GM19351 (cell line): ENCODE data around the gene ADAMTS14.
"Not testable (repeated sequence)": the region's sequence is repeated elsewhere in the genome, so short reads cannot be mapped to it uniquely, and the experiment has no call there.

Source experiments
- ATAC-seq: cut with Tn5 transposase; IDR thresholded peaks from one replicate; pipeline ENCODE4 v1.9.1; 2021; ENCODE audit warnings: mild to moderate bottlenecking, moderate library complexity; ENCODE audit not compliant: unreplicated experiment

ADAMTS14 gene, protein sequence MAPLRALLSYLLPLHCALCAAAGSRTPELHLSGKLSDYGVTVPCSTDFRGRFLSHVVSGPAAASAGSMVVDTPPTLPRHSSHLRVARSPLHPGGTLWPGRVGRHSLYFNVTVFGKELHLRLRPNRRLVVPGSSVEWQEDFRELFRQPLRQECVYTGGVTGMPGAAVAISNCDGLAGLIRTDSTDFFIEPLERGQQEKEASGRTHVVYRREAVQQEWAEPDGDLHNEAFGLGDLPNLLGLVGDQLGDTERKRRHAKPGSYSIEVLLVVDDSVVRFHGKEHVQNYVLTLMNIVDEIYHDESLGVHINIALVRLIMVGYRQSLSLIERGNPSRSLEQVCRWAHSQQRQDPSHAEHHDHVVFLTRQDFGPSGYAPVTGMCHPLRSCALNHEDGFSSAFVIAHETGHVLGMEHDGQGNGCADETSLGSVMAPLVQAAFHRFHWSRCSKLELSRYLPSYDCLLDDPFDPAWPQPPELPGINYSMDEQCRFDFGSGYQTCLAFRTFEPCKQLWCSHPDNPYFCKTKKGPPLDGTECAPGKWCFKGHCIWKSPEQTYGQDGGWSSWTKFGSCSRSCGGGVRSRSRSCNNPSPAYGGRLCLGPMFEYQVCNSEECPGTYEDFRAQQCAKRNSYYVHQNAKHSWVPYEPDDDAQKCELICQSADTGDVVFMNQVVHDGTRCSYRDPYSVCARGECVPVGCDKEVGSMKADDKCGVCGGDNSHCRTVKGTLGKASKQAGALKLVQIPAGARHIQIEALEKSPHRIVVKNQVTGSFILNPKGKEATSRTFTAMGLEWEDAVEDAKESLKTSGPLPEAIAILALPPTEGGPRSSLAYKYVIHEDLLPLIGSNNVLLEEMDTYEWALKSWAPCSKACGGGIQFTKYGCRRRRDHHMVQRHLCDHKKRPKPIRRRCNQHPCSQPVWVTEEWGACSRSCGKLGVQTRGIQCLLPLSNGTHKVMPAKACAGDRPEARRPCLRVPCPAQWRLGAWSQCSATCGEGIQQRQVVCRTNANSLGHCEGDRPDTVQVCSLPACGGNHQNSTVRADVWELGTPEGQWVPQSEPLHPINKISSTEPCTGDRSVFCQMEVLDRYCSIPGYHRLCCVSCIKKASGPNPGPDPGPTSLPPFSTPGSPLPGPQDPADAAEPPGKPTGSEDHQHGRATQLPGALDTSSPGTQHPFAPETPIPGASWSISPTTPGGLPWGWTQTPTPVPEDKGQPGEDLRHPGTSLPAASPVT

GRCh38 chr10:70672165-70673042 is at the start of gene ADAMTS14:
Gene ADAMTS14, plus strand, starts transcription at chr10:70672506. Its CDS starts 297 bp downstream, at chr10:70672803.
- ATAC-seq, result no peak

GRCh38 chr10:70622541-70622940 is 49.8 kb upstream of the ADAMTS14 start:
- ATAC-seq, result no peak

GRCh38 chr10:70622981-70623844 is 49.1 kb upstream of the ADAMTS14 start:
- no peak for ATAC-seq

DNA sequence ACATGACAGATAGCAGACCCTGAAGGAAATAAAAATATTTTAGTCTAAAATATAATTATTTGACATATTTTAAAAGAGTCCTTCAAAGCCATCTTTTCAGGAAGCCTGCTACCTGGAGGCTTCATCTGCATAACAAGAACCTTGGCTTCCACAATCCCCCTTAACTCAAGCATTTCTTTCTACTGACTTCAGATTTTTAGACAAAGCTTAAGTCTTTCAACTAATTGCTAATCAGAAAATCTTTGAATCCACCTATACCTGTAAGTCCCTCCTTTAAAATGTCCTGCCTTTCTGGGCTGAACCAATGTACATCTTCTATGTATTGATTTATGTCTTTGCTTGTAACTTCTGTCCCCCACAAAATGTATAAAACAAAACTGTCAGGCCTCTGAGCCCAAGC is 46.2 kb upstream of the ADAMTS14 start:
- no peak for ATAC-seq

DNA sequence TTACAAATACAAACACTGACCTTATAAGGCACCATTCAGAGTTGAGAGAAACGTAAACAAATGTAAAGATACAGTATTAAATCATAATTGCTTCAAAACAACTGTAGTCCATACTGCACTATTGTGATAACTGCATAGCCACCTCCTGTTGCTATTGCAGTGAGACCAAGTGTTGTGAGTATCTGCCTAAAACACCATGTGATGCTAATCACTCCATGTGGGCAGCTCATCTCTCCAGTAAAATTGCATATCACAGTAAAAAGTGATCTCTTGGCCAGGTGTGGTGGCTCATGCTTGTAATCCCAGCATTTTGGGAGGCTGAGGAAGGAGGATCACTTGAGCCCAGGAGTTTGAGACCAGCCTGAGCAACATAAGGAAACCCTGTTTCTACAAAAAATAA is 43.0 kb upstream of the ADAMTS14 start:
- no peak for ATAC-seq

DNA sequence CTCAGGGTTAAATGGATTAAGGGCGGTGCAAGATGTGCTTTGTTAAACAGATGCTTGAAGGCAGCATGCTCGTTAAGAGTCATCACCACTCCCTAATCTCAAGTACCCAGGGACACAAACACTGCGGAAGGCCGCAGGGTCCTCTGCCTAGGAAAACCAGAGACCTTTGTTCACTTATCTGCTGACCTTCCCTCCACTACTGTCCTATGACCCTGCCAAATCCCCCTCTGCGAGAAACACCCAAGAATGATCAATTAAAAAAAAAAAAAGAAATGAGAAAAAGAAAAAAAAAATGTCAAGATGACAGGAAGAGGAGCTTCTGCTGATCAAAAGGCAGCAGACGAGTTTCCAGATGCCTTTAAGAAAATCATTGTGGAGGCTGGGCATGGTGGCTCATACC is 40.6 kb upstream of the ADAMTS14 start:
- ATAC-seq, result not testable (repeated sequence)

GRCh38 chr10:70634011-70634410 is 38.3 kb upstream of the ADAMTS14 start:
- ATAC-seq, result no peak

GRCh38 chr10:70634515-70634914 is 37.8 kb upstream of the ADAMTS14 start:
- not testable (repeated sequence) for ATAC-seq

- ATAC-seq, result not testable (repeated sequence)
Observed at GRCh38 chr10:70639640-70640383, 32.5 kb upstream of the ADAMTS14 start.

GRCh38 chr10:70643272-70643671 is 29.0 kb upstream of the ADAMTS14 start:
- not testable (repeated sequence) for ATAC-seq

DNA sequence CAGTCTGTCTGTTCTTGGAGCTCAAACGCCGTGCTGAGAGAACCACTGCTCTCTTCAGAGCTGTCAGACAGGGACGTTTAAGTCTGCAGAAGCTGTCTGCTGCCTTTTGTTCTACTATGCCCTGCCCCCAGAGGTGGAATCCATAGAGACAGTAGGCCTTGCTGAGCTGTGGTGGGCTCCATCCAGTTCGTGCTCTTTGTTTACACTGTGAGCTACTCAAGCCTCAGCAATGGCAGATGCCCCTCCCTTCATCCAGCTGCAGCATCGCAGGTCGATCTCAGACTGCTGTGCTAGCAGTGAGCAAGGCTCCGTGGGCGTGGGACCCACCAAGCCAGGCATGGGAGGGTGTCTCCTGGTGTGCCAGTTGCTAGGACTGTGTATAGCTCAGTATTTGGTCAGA is 27.3 kb upstream of the ADAMTS14 start:
- not testable (repeated sequence) for ATAC-seq

GRCh38 chr10:70647086-70647485 is 25.2 kb upstream of the ADAMTS14 start:
- no peak for ATAC-seq

DNA sequence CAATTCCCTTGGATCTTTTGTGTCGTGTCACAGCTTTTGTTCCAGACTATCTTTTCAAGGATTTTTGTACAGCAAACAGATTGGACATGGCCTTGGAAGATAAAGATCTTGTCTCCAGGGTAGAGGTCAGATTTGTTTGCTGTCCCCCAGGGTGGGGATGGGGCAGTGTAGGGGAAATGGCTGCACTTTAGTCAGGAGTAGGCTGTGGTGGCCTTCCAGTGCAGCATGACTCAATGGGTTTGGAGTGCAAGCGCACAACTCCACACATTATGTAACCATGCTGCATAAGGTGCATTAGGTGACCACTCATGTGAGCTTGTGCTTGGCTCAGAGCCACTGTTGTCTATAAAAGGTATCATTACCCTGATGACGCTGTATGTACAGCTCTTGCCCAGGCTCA is 23.9 kb upstream of the ADAMTS14 start:
- ATAC-seq, result no peak

DNA sequence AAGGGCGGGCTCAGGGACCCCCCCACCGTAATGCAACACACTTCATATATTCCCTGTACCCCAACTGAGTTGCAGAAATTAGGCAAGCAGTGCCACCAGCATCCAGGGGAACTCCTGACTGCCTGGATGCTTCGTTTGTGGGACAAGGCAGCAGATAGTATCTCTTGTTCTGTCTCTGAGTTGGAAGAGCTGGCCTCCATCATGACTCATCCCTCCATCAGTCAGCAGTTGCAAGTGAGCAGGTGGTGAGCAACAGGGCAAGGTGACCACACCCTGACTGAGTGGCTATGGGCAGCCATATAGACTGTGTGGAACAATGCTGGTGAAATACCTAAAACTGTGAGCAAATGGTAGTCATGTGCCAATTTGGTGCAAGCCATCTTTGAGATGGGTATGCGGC is 22.8 kb upstream of the ADAMTS14 start:
- no peak for ATAC-seq

- no peak for ATAC-seq
Observed at GRCh38 chr10:70650104-70650503, 22.2 kb upstream of the ADAMTS14 start.

DNA sequence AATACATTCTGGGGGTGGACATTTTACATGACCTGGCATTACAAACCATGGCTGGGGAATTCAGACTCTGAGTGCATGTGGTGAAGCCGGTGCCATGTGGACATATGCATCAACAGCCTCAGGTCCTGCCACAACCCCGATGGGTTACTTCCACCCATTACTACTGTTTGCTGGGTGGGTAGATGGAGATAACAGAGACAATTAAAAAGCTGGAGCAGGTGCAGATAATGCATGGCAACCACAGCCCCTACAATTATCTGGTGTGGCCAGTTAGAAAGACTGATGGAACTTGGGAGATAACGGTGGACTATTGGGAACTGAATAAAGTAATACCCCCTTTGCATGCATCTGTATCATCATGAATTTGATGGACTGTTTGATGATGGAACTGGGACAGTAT is 21.6 kb upstream of the ADAMTS14 start:
- ATAC-seq, result no peak

- ATAC-seq, result no peak
Observed at GRCh38 chr10:70651661-70652060, 20.6 kb upstream of the ADAMTS14 start.
